GM12865 (cell line): ENCODE results near the gene GCLM.

Experiments used
- DNase-seq: peaks from one replicate; pipeline ENCODE4 v3.0.0; 2010; ENCODE audit warnings: low read depth
- H3K4me3 ChIP-seq: 2 replicates; pipeline ENCODE4 v1.5.1; 2011; ENCODE audit warnings: mild to moderate bottlenecking, low read depth, low read length, control low read depth
- CTCF ChIP-seq: IDR thresholded peaks from 2 replicates; pipeline ENCODE4 v1.5.1; 2011; ENCODE audit warnings: low read length, control low read depth, low read depth, inconsistent platforms; ENCODE audit not compliant: insufficient read depth; ENCODE audit errors: missing control alignments

Gene GCLM

GRCh38 chr1:93899543-93900207 is 9.6 kb downstream of the GCLM start:
- no peak for DNase-seq
- H3K4me3 ChIP-seq = no peak overlapping the region
- no peak for TF ChIP-seq CTCF

GRCh38 chr1:93888900-93889299 is 20.3 kb downstream of the GCLM start:
- no peak for DNase-seq
- H3K4me3 ChIP-seq = no peak overlapping the region
- TF ChIP-seq CTCF = no peak

GRCh38 chr1:93882269-93882668 is 27.0 kb downstream of the GCLM start:
- TF ChIP-seq CTCF = no peak
- no peak for DNase-seq

GRCh38 chr1:93880731-93881130 is 28.5 kb downstream of the GCLM start:
- H3K4me3 ChIP-seq = no peak overlapping the region
- no peak for DNase-seq
- TF ChIP-seq CTCF = no peak

More at GRCh38 chr1:93882269-93882668, 27.0 kb downstream of the GCLM start:
- H3K4me3 ChIP-seq = no peak overlapping the region

GRCh38 chr1:93878889-93879586 is 30.2 kb downstream of the GCLM start, which contains the start of gene DNTTIP2:
Gene DNTTIP2, minus strand, starts transcription at chr1:93879206. Its CDS starts 58 bp downstream, at chr1:93879148.
- peak within 1 kb of the TSS; percentile 68 for H3K4me3 ChIP-seq
- peak; percentile 92 for DNase-seq
- no peak for TF ChIP-seq CTCF

DNA sequence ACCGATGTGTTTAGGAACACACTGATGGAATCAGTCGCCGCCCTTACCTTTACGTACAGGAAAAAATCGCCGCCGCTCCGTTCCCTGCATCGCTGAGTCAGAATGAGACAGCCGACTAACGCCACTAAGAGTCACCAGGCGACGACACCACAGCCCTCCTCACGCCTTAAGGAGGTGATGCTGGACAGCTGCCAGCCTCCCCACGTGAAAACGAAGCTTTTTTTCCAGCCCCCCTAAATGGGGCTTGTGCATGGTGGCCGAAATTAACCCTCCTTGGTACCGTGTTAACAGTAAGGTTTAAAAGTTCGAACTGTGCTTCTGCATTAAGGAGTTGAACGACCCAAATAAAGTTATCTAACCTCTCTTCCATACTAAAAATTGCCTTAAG is 30.7 kb downstream of the GCLM start:
- no peak for TF ChIP-seq CTCF
- DNase-seq = peak; percentile 82

More for the DNA sequence above, 30.7 kb downstream of the GCLM start:
- H3K4me3 ChIP-seq = peak overlapping the region; percentile 68
